ENCODE results near the gene CEP41.

The CEP41 gene

DNA sequence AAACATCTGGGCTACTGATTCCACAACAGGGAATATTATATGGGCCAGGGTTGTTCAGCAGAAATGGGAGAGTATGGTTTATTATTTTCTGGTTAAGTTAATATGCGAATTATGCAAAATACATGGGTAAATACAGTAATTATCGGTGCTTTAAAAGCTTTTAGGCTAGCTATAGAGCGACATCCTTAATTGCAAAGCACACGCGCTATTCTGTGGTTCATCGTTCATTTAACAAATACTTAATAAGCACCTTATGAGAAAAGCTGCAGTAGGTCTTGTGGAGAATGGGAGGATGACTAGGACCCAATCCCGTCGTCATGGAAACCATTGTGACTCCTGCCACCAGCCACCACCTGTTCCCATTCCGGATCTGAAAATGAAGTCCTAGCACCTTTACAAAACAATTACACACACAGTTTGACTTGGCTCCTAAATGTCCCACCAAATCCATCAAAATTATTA lies 623 bp upstream of the CEP41 start:
- peak overlapping the region in 2 of 5 donors; percentile 42 to 43 for H3K9ac ChIP-seq (ENCODE audit: low read length in 5 of 5)
- peaks cover 3 to 33% (median 22%) of the 10 kb centered on the region in 5 donors for H3K4me1 ChIP-seq (ENCODE audit: control insufficient read depth in 5 of 5, insufficient read depth in 5 of 5, low read length in 5 of 5)
- H3K36me3 ChIP-seq (ENCODE audit: control insufficient read depth in 5 of 5, insufficient read depth in 5 of 5, low read length in 5 of 5): no peaks in the 10 kb centered on the region
- H3K27me3 ChIP-seq (ENCODE audit: control insufficient read depth in 5 of 5, insufficient read depth in 4 of 5, low read length in 5 of 5): no peaks in the 10 kb centered on the region
- peak overlapping the region; percentile 42 to 91 (median 87) for H3K4me3 ChIP-seq (ENCODE audit: low read depth in 1 of 5, low read length in 5 of 5)
- H3K27ac ChIP-seq (ENCODE audit: low read depth, low read length): peak overlapping the region; percentile 21
- H3K9me3 ChIP-seq (ENCODE audit: control insufficient read depth in 5 of 5, low read length in 5 of 5): no peaks in the 10 kb centered on the region

DNA sequence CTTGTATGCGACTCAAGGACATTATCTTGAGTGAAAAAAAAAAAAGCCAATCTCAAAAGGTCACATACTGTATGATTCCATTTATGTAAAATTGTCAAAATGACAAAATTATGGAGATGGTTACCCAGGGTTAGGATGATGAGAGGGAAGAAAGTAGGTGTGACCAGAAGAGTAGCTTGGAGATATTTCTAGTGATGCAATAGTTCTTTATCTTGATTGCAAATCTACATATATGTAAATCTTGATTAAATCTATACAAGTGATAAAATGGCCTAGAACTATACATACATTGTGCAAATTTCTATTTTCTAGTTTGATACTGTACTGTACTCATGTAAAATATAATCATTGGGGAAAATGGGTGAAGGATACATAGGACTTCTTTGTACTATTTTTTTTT lies 4.6 kb downstream of the CEP41 start:
- H3K4me3 ChIP-seq (ENCODE audit: low read depth in 1 of 5, low read length in 5 of 5): no peak overlapping the region
- no peak overlapping the region for H3K9ac ChIP-seq (ENCODE audit: low read length in 5 of 5)
- H3K27me3 ChIP-seq (ENCODE audit: control insufficient read depth in 5 of 5, insufficient read depth in 4 of 5, low read length in 5 of 5): no peaks in the 10 kb centered on the region
- H3K4me1 ChIP-seq (ENCODE audit: control insufficient read depth in 5 of 5, insufficient read depth in 5 of 5, low read length in 5 of 5): peaks cover 2 to 23% (median 16%) of the 10 kb centered on the region in 5 donors
- no peaks in the 10 kb centered on the region for H3K36me3 ChIP-seq (ENCODE audit: control insufficient read depth in 5 of 5, insufficient read depth in 5 of 5, low read length in 5 of 5)
- no peaks in the 10 kb centered on the region for H3K9me3 ChIP-seq (ENCODE audit: control insufficient read depth in 5 of 5, low read length in 5 of 5)
- H3K27ac ChIP-seq (ENCODE audit: low read depth, low read length): no peak overlapping the region

DNA sequence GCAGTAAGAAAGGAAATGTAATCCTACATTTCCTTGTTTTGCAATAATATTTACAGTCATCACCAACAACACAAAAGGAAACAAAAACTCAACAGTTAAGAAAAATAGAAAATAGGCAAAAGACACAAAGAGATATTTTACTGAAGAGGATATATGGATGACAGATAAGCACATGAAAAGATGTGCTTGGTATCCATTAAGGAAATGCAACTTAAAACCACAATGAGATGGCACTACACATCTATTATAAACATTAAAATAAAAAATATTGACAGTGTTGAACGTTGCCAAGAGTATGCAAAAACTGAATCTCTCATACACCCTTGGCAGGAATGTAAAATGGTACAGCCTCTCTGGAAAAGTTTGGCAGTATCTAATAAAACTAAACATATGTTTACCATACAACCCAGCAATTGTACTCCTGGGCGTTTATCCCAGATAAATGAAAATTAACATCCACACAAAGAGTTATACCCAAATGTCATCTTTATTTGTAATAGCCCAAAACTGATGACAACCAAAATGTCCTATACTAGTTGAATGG lies 5.4 kb downstream of the CEP41 start:
- Histone ChIP-seq H3K9ac (ENCODE audit: low read length in 5 of 5) (no peak overlapping the region), H3K4me1 (ENCODE audit: control insufficient read depth in 5 of 5, insufficient read depth in 5 of 5, low read length in 5 of 5) (peaks cover 2 to 29% (median 23%) of the 10 kb centered on the region in 5 donors), H3K27ac (ENCODE audit: low read depth, low read length) (no peak overlapping the region), H3K36me3 (ENCODE audit: control insufficient read depth in 5 of 5, insufficient read depth in 5 of 5, low read length in 5 of 5) (no peaks in the 10 kb centered on the region), H3K4me3 (ENCODE audit: low read depth in 1 of 5, low read length in 5 of 5) (no peak overlapping the region), H3K9me3 (ENCODE audit: control insufficient read depth in 5 of 5, low read length in 5 of 5) (no peaks in the 10 kb centered on the region), H3K27me3 (ENCODE audit: control insufficient read depth in 5 of 5, insufficient read depth in 4 of 5, low read length in 5 of 5) (no peaks in the 10 kb centered on the region)

DNA sequence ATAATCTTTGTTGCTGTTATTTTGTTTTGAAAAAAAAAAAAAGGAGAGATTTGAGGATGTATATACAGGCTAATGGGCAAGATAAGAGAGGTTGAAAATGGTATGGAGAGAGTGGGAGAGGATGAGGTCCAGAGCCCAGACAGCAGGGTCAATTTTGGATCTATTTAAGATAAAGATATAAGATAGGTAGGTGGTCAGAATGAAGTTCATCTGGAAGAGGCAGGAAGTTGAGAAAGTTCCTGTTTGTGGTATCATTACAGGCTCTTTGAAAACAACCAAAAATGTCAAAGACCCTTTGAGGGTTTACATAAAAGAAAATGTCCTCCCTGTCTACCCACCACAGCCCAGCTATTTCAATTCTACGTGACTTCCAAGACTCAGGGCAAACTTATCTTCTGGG lies 7.5 kb downstream of the CEP41 start:
- no peak overlapping the region for H3K27ac ChIP-seq (ENCODE audit: low read depth, low read length)
- H3K9ac ChIP-seq (ENCODE audit: low read length in 5 of 5): no peak overlapping the region
- H3K9me3 ChIP-seq (ENCODE audit: control insufficient read depth in 5 of 5, low read length in 5 of 5): no peaks in the 10 kb centered on the region
- peaks cover 0 to 37% (median 29%) of the 10 kb centered on the region in 5 donors for H3K4me1 ChIP-seq (ENCODE audit: control insufficient read depth in 5 of 5, insufficient read depth in 5 of 5, low read length in 5 of 5)
- no peaks in the 10 kb centered on the region for H3K36me3 ChIP-seq (ENCODE audit: control insufficient read depth in 5 of 5, insufficient read depth in 5 of 5, low read length in 5 of 5)
- no peaks in the 10 kb centered on the region for H3K27me3 ChIP-seq (ENCODE audit: control insufficient read depth in 5 of 5, insufficient read depth in 4 of 5, low read length in 5 of 5)
- H3K4me3 ChIP-seq (ENCODE audit: low read depth in 1 of 5, low read length in 5 of 5): no peak overlapping the region

DNA sequence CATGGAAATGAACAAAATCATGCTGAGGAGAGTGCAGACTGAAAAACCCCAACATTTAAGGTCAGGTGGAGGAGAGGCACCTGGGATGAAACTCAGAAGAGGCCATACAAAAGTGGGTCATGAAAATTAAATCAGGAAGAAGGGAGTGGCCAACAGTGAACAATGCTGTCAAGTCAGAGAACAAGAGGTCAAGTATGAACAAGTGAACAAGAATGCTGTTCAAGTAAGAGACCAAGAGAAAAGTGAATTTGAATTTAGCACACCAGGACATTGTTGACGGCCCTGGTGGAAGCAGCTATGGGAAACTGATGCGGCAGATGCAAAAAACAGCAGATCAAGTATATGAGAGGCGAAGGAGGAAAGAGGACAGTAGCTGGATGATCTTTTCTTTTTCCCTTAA lies 7.9 kb downstream of the CEP41 start:
- no peak overlapping the region for H3K27ac ChIP-seq (ENCODE audit: low read depth, low read length)

DNA sequence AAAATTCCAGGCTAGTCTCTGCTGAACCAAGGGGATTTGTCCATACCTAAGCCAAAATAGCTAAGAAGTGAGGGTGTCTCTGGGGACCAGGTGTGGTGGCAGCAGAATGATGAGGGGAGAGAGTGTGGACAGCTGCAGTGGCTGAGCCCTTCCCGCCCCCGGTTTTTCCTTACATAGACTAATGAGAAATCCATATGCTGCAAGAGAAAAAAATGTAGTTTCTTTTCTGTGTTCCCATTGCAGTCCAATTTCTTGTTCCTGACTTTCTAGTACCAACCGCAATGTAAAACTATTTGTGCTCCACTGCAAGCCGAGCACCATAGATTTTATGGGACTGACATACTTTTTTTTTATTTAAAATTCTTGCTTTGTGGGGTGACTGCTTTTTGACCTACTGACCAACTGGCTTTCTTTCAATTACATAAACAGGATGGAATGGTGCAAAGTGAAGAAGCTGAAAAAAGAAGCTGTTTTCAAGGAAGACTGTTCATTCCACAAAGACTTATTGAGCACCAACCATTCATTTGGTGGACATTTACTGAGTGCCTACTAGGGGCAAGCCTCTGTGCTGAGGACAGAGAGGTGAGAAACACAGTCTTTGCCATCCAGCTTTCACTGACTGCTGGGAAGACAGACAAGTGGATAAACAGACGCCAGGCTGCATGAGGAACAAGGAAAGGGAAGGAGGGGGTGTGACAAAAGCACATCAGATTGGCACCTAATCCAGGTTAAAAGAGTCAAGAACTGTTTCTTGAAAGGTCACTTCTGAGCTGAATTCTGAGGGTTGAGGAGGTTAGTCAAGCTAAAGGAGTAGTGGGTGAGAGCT lies 9.8 kb downstream of the CEP41 start:
- H3K27ac ChIP-seq (ENCODE audit: low read depth, low read length): peak overlapping the region; percentile 70
- peaks cover 0 to 40% (median 29%) of the 10 kb centered on the region in 5 donors for H3K4me1 ChIP-seq (ENCODE audit: control insufficient read depth in 5 of 5, insufficient read depth in 5 of 5, low read length in 5 of 5)
- H3K4me3 ChIP-seq (ENCODE audit: low read depth in 1 of 5, low read length in 5 of 5): peak overlapping the region; percentile 33 to 54 (median 38)
- H3K9me3 ChIP-seq (ENCODE audit: control insufficient read depth in 5 of 5, low read length in 5 of 5): no peaks in the 10 kb centered on the region
- H3K36me3 ChIP-seq (ENCODE audit: control insufficient read depth in 5 of 5, insufficient read depth in 5 of 5, low read length in 5 of 5): peaks cover 0 to 5% (median 0%) of the 10 kb centered on the region in 5 donors
- no peaks in the 10 kb centered on the region for H3K27me3 ChIP-seq (ENCODE audit: control insufficient read depth in 5 of 5, insufficient read depth in 4 of 5, low read length in 5 of 5)
- peak overlapping the region in 4 of 5 donors; percentile 3 to 37 (median 15) for H3K9ac ChIP-seq (ENCODE audit: low read length in 5 of 5)

More for the DNA sequence above, 7.9 kb downstream of the CEP41 start:
- Histone ChIP-seq H3K4me3 (ENCODE audit: low read depth in 1 of 5, low read length in 5 of 5) (no peak overlapping the region), H3K4me1 (ENCODE audit: control insufficient read depth in 5 of 5, insufficient read depth in 5 of 5, low read length in 5 of 5) (peaks cover 0 to 37% (median 29%) of the 10 kb centered on the region in 5 donors), H3K27me3 (ENCODE audit: control insufficient read depth in 5 of 5, insufficient read depth in 4 of 5, low read length in 5 of 5) (no peaks in the 10 kb centered on the region), H3K9ac (ENCODE audit: low read length in 5 of 5) (no peak overlapping the region), H3K36me3 (ENCODE audit: control insufficient read depth in 5 of 5, insufficient read depth in 5 of 5, low read length in 5 of 5) (no peaks in the 10 kb centered on the region), H3K9me3 (ENCODE audit: control insufficient read depth in 5 of 5, low read length in 5 of 5) (no peaks in the 10 kb centered on the region)

DNA sequence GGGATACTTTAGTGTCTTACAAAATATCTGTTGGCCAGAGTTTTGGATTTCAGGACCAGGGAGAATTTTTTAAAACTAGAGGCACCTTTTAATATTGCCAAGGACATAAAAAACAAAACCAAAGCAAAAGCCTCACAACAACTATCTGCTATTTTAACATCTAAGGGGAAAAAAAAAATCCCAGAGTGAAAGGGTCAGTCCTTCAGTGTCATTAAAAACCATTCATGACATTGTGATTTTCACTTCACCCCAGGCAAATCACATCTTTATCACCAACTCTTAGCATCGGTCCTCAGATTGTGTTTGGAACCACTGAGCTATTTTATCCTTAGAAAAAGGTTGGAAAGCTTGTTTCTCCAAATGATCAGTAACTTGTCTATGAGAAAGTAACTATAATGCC lies 10.7 kb downstream of the CEP41 start:
- Histone ChIP-seq H3K9me3 (ENCODE audit: control insufficient read depth in 5 of 5, low read length in 5 of 5) (no peaks in the 10 kb centered on the region), H3K27ac (ENCODE audit: low read depth, low read length) (peak overlapping the region; percentile 70), H3K36me3 (ENCODE audit: control insufficient read depth in 5 of 5, insufficient read depth in 5 of 5, low read length in 5 of 5) (peaks cover 0 to 5% (median 0%) of the 10 kb centered on the region in 5 donors), H3K4me3 (ENCODE audit: low read depth in 1 of 5, low read length in 5 of 5) (peak overlapping the region in 3 of 5 donors; percentile 38 to 54 (median 38)), H3K27me3 (ENCODE audit: control insufficient read depth in 5 of 5, insufficient read depth in 4 of 5, low read length in 5 of 5) (no peaks in the 10 kb centered on the region), H3K9ac (ENCODE audit: low read length in 5 of 5) (peak overlapping the region in 2 of 5 donors; percentile 5 to 37), H3K4me1 (ENCODE audit: control insufficient read depth in 5 of 5, insufficient read depth in 5 of 5, low read length in 5 of 5) (peaks cover 0 to 40% (median 29%) of the 10 kb centered on the region in 5 donors)

DNA sequence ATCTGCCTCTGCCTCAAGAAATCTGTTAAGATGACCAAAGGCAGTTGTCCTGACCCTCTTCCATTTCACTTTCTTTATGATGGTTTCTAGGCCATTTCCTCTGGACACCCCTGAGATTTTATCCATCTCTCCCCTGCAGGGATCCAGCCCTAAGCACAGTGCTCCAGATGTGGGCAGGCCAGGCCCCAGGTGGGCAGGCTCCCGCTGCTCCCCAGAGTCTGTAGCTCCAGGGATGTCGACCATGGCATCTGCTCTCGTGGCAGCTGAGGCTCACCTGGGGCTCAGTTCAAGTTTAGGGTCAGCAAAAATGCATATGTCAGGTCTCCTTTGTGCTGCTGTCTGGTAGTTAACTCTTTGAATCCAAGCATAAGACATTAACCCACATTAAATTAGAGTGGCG lies 11.8 kb downstream of the CEP41 start:
- H3K4me3 ChIP-seq (ENCODE audit: low read depth in 1 of 5, low read length in 5 of 5): no peak overlapping the region
- no peaks in the 10 kb centered on the region for H3K27me3 ChIP-seq (ENCODE audit: control insufficient read depth in 5 of 5, insufficient read depth in 4 of 5, low read length in 5 of 5)
- no peak overlapping the region for H3K9ac ChIP-seq (ENCODE audit: low read length in 5 of 5)
- peaks cover 0 to 5% (median 0%) of the 10 kb centered on the region in 5 donors for H3K36me3 ChIP-seq (ENCODE audit: control insufficient read depth in 5 of 5, insufficient read depth in 5 of 5, low read length in 5 of 5)
- H3K27ac ChIP-seq (ENCODE audit: low read depth, low read length): peak overlapping the region; percentile 70
- no peaks in the 10 kb centered on the region for H3K9me3 ChIP-seq (ENCODE audit: control insufficient read depth in 5 of 5, low read length in 5 of 5)
- peaks cover 0 to 40% (median 29%) of the 10 kb centered on the region in 5 donors for H3K4me1 ChIP-seq (ENCODE audit: control insufficient read depth in 5 of 5, insufficient read depth in 5 of 5, low read length in 5 of 5)

DNA sequence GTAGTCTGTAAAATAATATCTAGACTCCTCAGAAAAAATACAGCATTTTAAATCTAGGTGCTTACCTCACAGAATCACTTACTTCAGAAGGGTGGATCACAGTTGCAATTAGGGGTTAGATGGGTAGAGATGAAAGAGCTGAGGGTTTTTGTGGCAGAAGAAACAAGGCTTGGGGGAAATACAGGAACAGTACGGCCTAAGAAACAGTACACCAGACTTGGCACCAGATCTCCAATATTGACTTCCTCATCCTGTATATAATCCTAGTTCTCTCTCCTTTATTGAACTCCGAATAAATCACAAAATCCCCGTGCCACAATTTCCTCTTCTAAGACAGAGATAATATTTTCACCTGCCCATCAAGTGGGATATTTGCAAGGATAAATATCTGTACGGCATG lies 14.3 kb downstream of the CEP41 start:
- no peak overlapping the region for H3K27ac ChIP-seq (ENCODE audit: low read depth, low read length)
- peaks cover 0 to 5% (median 0%) of the 10 kb centered on the region in 5 donors for H3K36me3 ChIP-seq (ENCODE audit: control insufficient read depth in 5 of 5, insufficient read depth in 5 of 5, low read length in 5 of 5)
- no peaks in the 10 kb centered on the region for H3K27me3 ChIP-seq (ENCODE audit: control insufficient read depth in 5 of 5, insufficient read depth in 4 of 5, low read length in 5 of 5)
- H3K9ac ChIP-seq (ENCODE audit: low read length in 5 of 5): no peak overlapping the region
- no peaks in the 10 kb centered on the region for H3K9me3 ChIP-seq (ENCODE audit: control insufficient read depth in 5 of 5, low read length in 5 of 5)
- H3K4me1 ChIP-seq (ENCODE audit: control insufficient read depth in 5 of 5, insufficient read depth in 5 of 5, low read length in 5 of 5): peaks cover 0 to 31% (median 26%) of the 10 kb centered on the region in 5 donors
- H3K4me3 ChIP-seq (ENCODE audit: low read depth in 1 of 5, low read length in 5 of 5): no peak overlapping the region

DNA sequence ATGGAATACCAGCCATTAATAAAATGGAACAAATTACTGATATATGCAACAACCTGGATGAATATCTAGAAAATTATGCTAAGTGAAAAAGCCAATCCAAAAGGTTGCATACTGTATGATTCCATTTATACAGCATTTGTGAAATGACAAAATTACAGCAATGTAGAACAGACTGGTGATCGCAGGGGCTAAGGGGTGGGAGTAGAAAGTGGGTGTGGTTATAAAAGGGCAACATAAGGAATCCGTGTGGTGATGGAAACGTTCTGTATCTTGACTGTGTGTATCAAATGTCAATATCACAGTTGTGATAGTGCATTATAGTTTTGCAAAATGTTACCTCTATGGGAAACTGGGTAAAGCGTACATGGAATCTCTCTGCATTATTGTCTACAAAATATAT lies 15.0 kb downstream of the CEP41 start:
- Histone ChIP-seq H3K27ac (ENCODE audit: low read depth, low read length) (no peak overlapping the region), H3K36me3 (ENCODE audit: control insufficient read depth in 5 of 5, insufficient read depth in 5 of 5, low read length in 5 of 5) (peaks cover 0 to 5% (median 0%) of the 10 kb centered on the region in 5 donors), H3K9me3 (ENCODE audit: control insufficient read depth in 5 of 5, low read length in 5 of 5) (no peaks in the 10 kb centered on the region), H3K4me1 (ENCODE audit: control insufficient read depth in 5 of 5, insufficient read depth in 5 of 5, low read length in 5 of 5) (peaks cover 0 to 30% (median 19%) of the 10 kb centered on the region in 5 donors), H3K27me3 (ENCODE audit: control insufficient read depth in 5 of 5, insufficient read depth in 4 of 5, low read length in 5 of 5) (no peaks in the 10 kb centered on the region), H3K9ac (ENCODE audit: low read length in 5 of 5) (no peak overlapping the region), H3K4me3 (ENCODE audit: low read depth in 1 of 5, low read length in 5 of 5) (no peak overlapping the region)
